Measurements from ENCODE around the gene CD200R1L. TPM values are rescaled to one million over a fixed set of nuclear protein-coding genes. Genes with fewer than 3 reads are reported as not detected.
A peak's percentile ranks its signal among the peaks of the same experiment; 100 is the strongest.

Gene CD200R1L
- polyA plus RNA-seq, 1 of the 3 experiments (the other 2 are of a cell fraction), result not detected

GRCh38 chr3:112815981-112816380 is 30.7 kb downstream of the CD200R1L start:
- H3K9ac ChIP-seq, result no peak overlapping the region
- no peaks in the 10 kb centered on the region for H3K79me2 ChIP-seq (ENCODE audit: insufficient read depth)
- H3K9me3 ChIP-seq, result no peaks in the 10 kb centered on the region
- H3K9me2 ChIP-seq, result no peaks in the 10 kb centered on the region
- H3K4me3 ChIP-seq (ENCODE audit: low read depth in 2 of 2, low read length in 1 of 2), result no peak overlapping the region
- H4K20me1 ChIP-seq (ENCODE audit: insufficient read depth), result no peaks in the 10 kb centered on the region
- no peaks in the 10 kb centered on the region for H3K36me3 ChIP-seq (replicated peaks in 1 of 2; ENCODE audit: control insufficient read depth in 1 of 2, insufficient read depth in 2 of 2, low read length in 1 of 2)
- DNase-seq, result no peak
- no peak overlapping the region for H2AFZ ChIP-seq (ENCODE audit: low read depth)
- ChIA-PET CTCF (interaction anchor here (1.5 to 1.8 kb wide), 3 partner anchors 163 to 234 kb away, joined by 5 to 6 read pairs (median 5); no protein-coding TSS in a partner anchor), POLR2A (no interaction called here)
- H3K4me1 ChIP-seq (ENCODE audit: control insufficient read depth in 1 of 2, insufficient read depth in 2 of 2, low read depth in 1 of 2, low read length in 1 of 2), result peaks cover 6 to 13% of the 10 kb centered on the region in 2 experiments; a peak in 3 of 4 replicates
- peaks cover under 1% of the 10 kb centered on the region for H3F3A ChIP-seq (replicated peaks; ENCODE audit: insufficient read depth)
- no peak for TF ChIP-seq FOXJ3 (CRISPR knock-in tag; IDR thresholded peaks at IDR 0.05)
- no peak for TF ChIP-seq TEAD4 (IDR thresholded peaks at IDR 0.05; ENCODE audit: borderline replicate concordance, insufficient read depth)
- TF ChIP-seq FOXM1 (IDR thresholded peaks at IDR 0.05; ENCODE audit: low read depth), result no peak
- TF ChIP-seq NRF1 (IDR thresholded peaks at IDR 0.05; ENCODE audit: low read depth, low read length), result no peak
- no peak for TF ChIP-seq CHD2 (IDR thresholded peaks at IDR 0.05; ENCODE audit: low read length, partially characterized antibody)
- TF ChIP-seq TCF12 (IDR thresholded peaks at IDR 0.05), result no peak
- TF ChIP-seq ELF1 (IDR thresholded peaks at IDR 0.05), result no peak
- no peak for TF ChIP-seq RCOR1 (IDR thresholded peaks at IDR 0.05; ENCODE audit: low read length)
- no peak for TF ChIP-seq PBX3 (IDR thresholded peaks at IDR 0.05)
- TF ChIP-seq TAF1 (IDR thresholded peaks at IDR 0.05; ENCODE audit: borderline replicate concordance, low read depth, low read length), result no peak
- no peak for TF ChIP-seq SIN3A (IDR thresholded peaks at IDR 0.05; ENCODE audit: borderline replicate concordance, low read depth, low read length)
- TF ChIP-seq EP300 (IDR thresholded peaks at IDR 0.05; ENCODE audit: borderline replicate concordance in 1 of 2, low read depth in 1 of 2, low read length in 1 of 2), result no peak
- no peak overlapping the region for H3K27ac ChIP-seq (ENCODE audit: low read depth in 2 of 2, low read length in 1 of 2)
- no peak overlapping the region for H3K4me2 ChIP-seq
- no peaks in the 10 kb centered on the region for H3K27me3 ChIP-seq (ENCODE audit: insufficient read depth)

- DNase-seq, result no peak
- peaks cover 5% of the 10 kb centered on the region for H3F3A ChIP-seq (replicated peaks; ENCODE audit: insufficient read depth)
- no peaks in the 10 kb centered on the region for H4K20me1 ChIP-seq (ENCODE audit: insufficient read depth)
- no peak overlapping the region for H3K9ac ChIP-seq
- no peak overlapping the region for H3K4me2 ChIP-seq
- TF ChIP-seq YY1 (IDR thresholded peaks at IDR 0.05; ENCODE audit: low read depth) (no peak), RAD21 (IDR thresholded peaks at IDR 0.05; ENCODE audit: low read length) (peak; percentile 71), CHD2 (IDR thresholded peaks at IDR 0.05; ENCODE audit: low read length, partially characterized antibody) (no peak), USF2 (IDR thresholded peaks at IDR 0.05; ENCODE audit: borderline replicate concordance, low read depth, low read length) (no peak), CTCF (IDR thresholded peaks at IDR 0.05) (peak; percentile 68), PBX3 (IDR thresholded peaks at IDR 0.05) (no peak), SMC3 (IDR thresholded peaks at IDR 0.05; ENCODE audit: low read depth, low read length) (peak; percentile 73), MEF2A (IDR thresholded peaks at IDR 0.05; ENCODE audit: borderline replicate concordance, low read depth) (no peak)
- no peak overlapping the region for H3K4me3 ChIP-seq (ENCODE audit: low read depth in 2 of 2, low read length in 1 of 2)
- H3K9me2 ChIP-seq, result no peaks in the 10 kb centered on the region
- POLR2A ChIA-PET, result no interaction called here
- H3K9me3 ChIP-seq, result no peaks in the 10 kb centered on the region
- 61% methylated on average over 2 of the region's 2 CpGs for WGBS (ENCODE audit: low lambda C conversion rate)
- CTCF ChIA-PET, result interaction anchor here (0.7 to 1.9 kb wide), 7 partner anchors 12 to 232 kb away, joined by 3 to 10 read pairs (median 4); no protein-coding TSS in a partner anchor
- H3K4me1 ChIP-seq (ENCODE audit: control insufficient read depth in 1 of 2, insufficient read depth in 2 of 2, low read depth in 1 of 2, low read length in 1 of 2), result peaks cover 6 to 14% of the 10 kb centered on the region in 2 experiments; a peak in 3 of 4 replicates
- H3K27ac ChIP-seq (ENCODE audit: low read depth in 2 of 2, low read length in 1 of 2), result peak overlapping the region; percentile 15 to 39; a peak in 2 of 4 replicates
- H3K27me3 ChIP-seq (ENCODE audit: insufficient read depth), result no peaks in the 10 kb centered on the region
- no peak overlapping the region for H2AFZ ChIP-seq (ENCODE audit: low read depth)
- H3K36me3 ChIP-seq (replicated peaks in 1 of 2; ENCODE audit: control insufficient read depth in 1 of 2, insufficient read depth in 2 of 2, low read length in 1 of 2), result no peaks in the 10 kb centered on the region
- no peaks in the 10 kb centered on the region for H3K79me2 ChIP-seq (ENCODE audit: insufficient read depth)
Observed at GRCh38 chr3:112814266-112814665, 32.4 kb downstream of the CD200R1L start.
